HG03354 (cell line): ENCODE results near the gene ATXN1.

Experiments
- ATAC-seq: cut with Tn5 transposase; IDR thresholded peaks from one replicate; pipeline ENCODE4 v1.9.1; 2021; ENCODE audit warnings: mild to moderate bottlenecking; ENCODE audit not compliant: unreplicated experiment, poor library complexity, severe bottlenecking

The ATXN1 gene

GRCh38 chr6:16498237-16498636 lies 263.0 kb downstream of the ATXN1 start:
- no peak for ATAC-seq

GRCh38 chr6:16496991-16497801 lies 264.1 kb downstream of the ATXN1 start:
- no peak for ATAC-seq

- no peak for ATAC-seq
Observed at GRCh38 chr6:16496210-16496609, 265.1 kb downstream of the ATXN1 start.

GRCh38 chr6:16494793-16495192 lies 266.5 kb downstream of the ATXN1 start:
- peak; percentile 91 for ATAC-seq

GRCh38 chr6:16493802-16494201 lies 267.5 kb downstream of the ATXN1 start:
- no peak for ATAC-seq

GRCh38 chr6:16493112-16493511 lies 268.1 kb downstream of the ATXN1 start:
- no peak for ATAC-seq

- no peak for ATAC-seq
Observed at GRCh38 chr6:16491666-16492313, 269.5 kb downstream of the ATXN1 start.

- no peak for ATAC-seq
Observed at GRCh38 chr6:16490616-16491015, 270.6 kb downstream of the ATXN1 start.

- ATAC-seq: no peak
Observed at GRCh38 chr6:16488813-16489212, 272.4 kb downstream of the ATXN1 start.

GRCh38 chr6:16487996-16488674 lies 273.1 kb downstream of the ATXN1 start:
- ATAC-seq: no peak

- ATAC-seq: no peak
Observed at GRCh38 chr6:16486661-16487060, 274.6 kb downstream of the ATXN1 start.

- peak; percentile 46 for ATAC-seq
Observed at GRCh38 chr6:16483315-16483875, 277.9 kb downstream of the ATXN1 start.

GRCh38 chr6:16482702-16483314 lies 278.5 kb downstream of the ATXN1 start:
- ATAC-seq: no peak

- ATAC-seq: peak; percentile 42
Observed at GRCh38 chr6:16481697-16482399, 279.4 kb downstream of the ATXN1 start.

GRCh38 chr6:16480763-16481560 lies 280.3 kb downstream of the ATXN1 start:
- no peak for ATAC-seq

GRCh38 chr6:16477367-16478149 lies 283.7 kb downstream of the ATXN1 start:
- ATAC-seq: no peak

- ATAC-seq: peak; percentile 35
Observed at GRCh38 chr6:16476861-16477260, 284.4 kb downstream of the ATXN1 start.

GRCh38 chr6:16475494-16475781 lies 285.8 kb downstream of the ATXN1 start:
- ATAC-seq: no peak
